ENCODE data around the gene PIGK.

DNA sequence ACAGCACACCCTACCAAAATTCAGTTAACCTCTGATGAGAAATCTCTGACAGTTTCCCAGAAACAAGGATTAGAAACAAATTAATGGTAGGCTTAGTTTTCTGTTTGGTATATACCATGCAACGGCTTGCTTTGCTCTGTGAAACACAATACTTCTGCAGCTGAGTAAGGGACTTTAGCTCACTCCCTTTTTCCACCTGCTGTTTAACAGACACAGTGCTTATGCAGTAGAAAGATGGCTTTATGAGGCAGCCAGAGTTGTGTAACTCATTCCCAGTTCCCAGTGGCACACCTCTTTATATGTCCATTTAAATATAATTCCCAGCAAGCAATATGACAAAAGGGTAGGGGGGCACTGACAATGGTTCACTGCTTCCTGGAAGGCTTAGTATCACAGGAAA lies 124.0 kb downstream of the PIGK start:
- TF ChIP-seq ZNF311 (tag by site-specific recombination; IDR thresholded peaks at IDR 0.05; ENCODE audit: borderline replicate concordance) (no peak), KLF16 (tag by site-specific recombination; IDR thresholded peaks at IDR 0.05) (no peak), ZNF274 (IDR thresholded peaks at IDR 0.05; ENCODE audit: low read length) (no peak), ZNF274 (tag by site-specific recombination; IDR thresholded peaks at IDR 0.05; ENCODE audit: borderline replicate concordance) (no peak), ZNF223 (tag by site-specific recombination; IDR thresholded peaks at IDR 0.05) (no peak)
- TF ChIP-seq, protein P1, sequence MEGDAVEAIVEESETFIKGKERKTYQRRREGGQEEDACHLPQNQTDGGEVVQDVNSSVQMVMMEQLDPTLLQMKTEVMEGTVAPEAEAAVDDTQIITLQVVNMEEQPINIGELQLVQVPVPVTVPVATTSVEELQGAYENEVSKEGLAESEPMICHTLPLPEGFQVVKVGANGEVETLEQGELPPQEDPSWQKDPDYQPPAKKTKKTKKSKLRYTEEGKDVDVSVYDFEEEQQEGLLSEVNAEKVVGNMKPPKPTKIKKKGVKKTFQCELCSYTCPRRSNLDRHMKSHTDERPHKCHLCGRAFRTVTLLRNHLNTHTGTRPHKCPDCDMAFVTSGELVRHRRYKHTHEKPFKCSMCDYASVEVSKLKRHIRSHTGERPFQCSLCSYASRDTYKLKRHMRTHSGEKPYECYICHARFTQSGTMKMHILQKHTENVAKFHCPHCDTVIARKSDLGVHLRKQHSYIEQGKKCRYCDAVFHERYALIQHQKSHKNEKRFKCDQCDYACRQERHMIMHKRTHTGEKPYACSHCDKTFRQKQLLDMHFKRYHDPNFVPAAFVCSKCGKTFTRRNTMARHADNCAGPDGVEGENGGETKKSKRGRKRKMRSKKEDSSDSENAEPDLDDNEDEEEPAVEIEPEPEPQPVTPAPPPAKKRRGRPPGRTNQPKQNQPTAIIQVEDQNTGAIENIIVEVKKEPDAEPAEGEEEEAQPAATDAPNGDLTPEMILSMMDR (tag by site-specific recombination; IDR thresholded peaks at IDR 0.05): no peak
